ENCODE data around the gene ANGEL2. TPM values are rescaled to one million over a fixed set of nuclear protein-coding genes. Genes with fewer than 3 reads are reported as not detected.

ANGEL2 gene
- 10 to 100 TPM; 39.6 to 41.5 TPM for total RNA-seq

GRCh38 chr1:213015099-213016050 lies at the start of gene ANGEL2:
Gene ANGEL2, minus strand, starts transcription at chr1:213015867. Its CDS starts 196 bp downstream, at chr1:213015671.
- CTCF ChIA-PET, result interaction anchor here (1.0 to 2.4 kb wide), 3 partner anchors 18 to 54 kb away, joined by 3 to 10 read pairs (median 3); no protein-coding TSS in a partner anchor
- POLR2A ChIA-PET, result interaction anchor here (0.6 to 1.0 kb wide), 3 partner anchors 157 to 224 kb away, joined by 3 read pairs; partner anchors contain the start of genes FLVCR1, NSL1 and TATDN3
- DNase-seq, result peak; percentile 98
- ATAC-seq, result peak; percentile 98
- Mint-ChIP-seq H3K4me3 (peak within 1 kb of the TSS; percentile 100), H3K4me1 (ENCODE audit: low read depth) (peaks cover 33% of the 10 kb centered on the region), H3K27me3 (ENCODE audit: low read depth) (no peaks in the 10 kb centered on the region), H3K27ac (peak within 1 kb of the TSS; percentile 99), H3K9me3 (ENCODE audit: insufficient read depth) (no peaks in the 10 kb centered on the region), H3K36me3 (ENCODE audit: low read depth) (peaks cover 27% of the 10 kb centered on the region)

- no peaks in the 10 kb centered on the region for H3K27me3 Mint-ChIP-seq (ENCODE audit: low read depth)
- no peaks in the 10 kb centered on the region for H3K9me3 Mint-ChIP-seq (ENCODE audit: insufficient read depth)
- CTCF ChIA-PET, result interaction anchor here (1.9 kb wide), 1 partner anchor 9 kb away, joined by 5 read pairs; no protein-coding TSS in a partner anchor
Measured at GRCh38 chr1:213061263-213061662, 45.6 kb upstream of the ANGEL2 start.

GRCh38 chr1:213060836-213061235 lies 45.2 kb upstream of the ANGEL2 start:
- CTCF ChIA-PET, result interaction anchor here (1.9 kb wide), 1 partner anchor 10 kb away, joined by 5 read pairs; no protein-coding TSS in a partner anchor
- ATAC-seq, result no peak

More at GRCh38 chr1:213061263-213061662, 45.6 kb upstream of the ANGEL2 start:
- H3K36me3 Mint-ChIP-seq (ENCODE audit: low read depth), result peaks cover 5% of the 10 kb centered on the region
- no peaks in the 10 kb centered on the region for H3K4me1 Mint-ChIP-seq (ENCODE audit: low read depth)
- POLR2A ChIA-PET, result no interaction called here
- H3K4me3 Mint-ChIP-seq, result no peak overlapping the region
- DNase-seq (no peak), ATAC-seq (no peak)
- H3K27ac Mint-ChIP-seq, result no peak overlapping the region

GRCh38 chr1:213057264-213058059 lies 41.8 kb upstream of the ANGEL2 start:
- H3K9me3 Mint-ChIP-seq (ENCODE audit: insufficient read depth), result no peaks in the 10 kb centered on the region
- no peak for ATAC-seq
- peaks cover 9% of the 10 kb centered on the region for H3K4me1 Mint-ChIP-seq (ENCODE audit: low read depth)
- ChIA-PET POLR2A (no interaction called here), CTCF (interaction anchor here (1.0 kb wide), 1 partner anchor 16 kb away, joined by 3 read pairs; no protein-coding TSS in a partner anchor)
- no peaks in the 10 kb centered on the region for H3K27me3 Mint-ChIP-seq (ENCODE audit: low read depth)
- no peak overlapping the region for H3K4me3 Mint-ChIP-seq
- no peak overlapping the region for H3K27ac Mint-ChIP-seq
- no peak for DNase-seq
- H3K36me3 Mint-ChIP-seq (ENCODE audit: low read depth), result peaks cover 14% of the 10 kb centered on the region

More at GRCh38 chr1:213060836-213061235, 45.2 kb upstream of the ANGEL2 start:
- H3K27ac Mint-ChIP-seq, result no peak overlapping the region
- H3K9me3 Mint-ChIP-seq (ENCODE audit: insufficient read depth), result no peaks in the 10 kb centered on the region
- H3K36me3 Mint-ChIP-seq (ENCODE audit: low read depth), result peaks cover 5% of the 10 kb centered on the region
- no peaks in the 10 kb centered on the region for H3K27me3 Mint-ChIP-seq (ENCODE audit: low read depth)
- H3K4me3 Mint-ChIP-seq, result no peak overlapping the region
- POLR2A ChIA-PET, result no interaction called here
- no peaks in the 10 kb centered on the region for H3K4me1 Mint-ChIP-seq (ENCODE audit: low read depth)
- DNase-seq, result no peak

GRCh38 chr1:213055767-213056166 lies 40.1 kb upstream of the ANGEL2 start:
- ATAC-seq (no peak), DNase-seq (no peak)
- CTCF ChIA-PET, result interaction anchor here (1.1 to 1.5 kb wide), 3 partner anchors 10 to 23 kb away, joined by 4 to 5 read pairs (median 4); no protein-coding TSS in a partner anchor
- H3K36me3 Mint-ChIP-seq (ENCODE audit: low read depth), result peaks cover 19% of the 10 kb centered on the region
- no peaks in the 10 kb centered on the region for H3K27me3 Mint-ChIP-seq (ENCODE audit: low read depth)
- no peak overlapping the region for H3K4me3 Mint-ChIP-seq
- POLR2A ChIA-PET, result no interaction called here
- peaks cover 18% of the 10 kb centered on the region for H3K4me1 Mint-ChIP-seq (ENCODE audit: low read depth)
- no peaks in the 10 kb centered on the region for H3K9me3 Mint-ChIP-seq (ENCODE audit: insufficient read depth)
- no peak overlapping the region for H3K27ac Mint-ChIP-seq

- no peak overlapping the region for H3K4me3 Mint-ChIP-seq
- no peak for ATAC-seq
- CTCF ChIA-PET, result interaction anchor here (1.4 to 1.5 kb wide), 2 partner anchors 11 to 16 kb away, joined by 4 to 5 read pairs; no protein-coding TSS in a partner anchor
Measured at GRCh38 chr1:213054733-213055591, 39.3 kb upstream of the ANGEL2 start.

GRCh38 chr1:213054142-213054541 lies 38.5 kb upstream of the ANGEL2 start:
- peaks cover 8% of the 10 kb centered on the region for H3K9me3 Mint-ChIP-seq (ENCODE audit: insufficient read depth)
- CTCF ChIA-PET, result no interaction called here
- POLR2A ChIA-PET, result no interaction called here
- ATAC-seq, result no peak
- H3K4me1 Mint-ChIP-seq (ENCODE audit: low read depth), result peaks cover 26% of the 10 kb centered on the region
- no peak overlapping the region for H3K4me3 Mint-ChIP-seq
- no peak for DNase-seq
- H3K27me3 Mint-ChIP-seq (ENCODE audit: low read depth), result peaks cover 2% of the 10 kb centered on the region
- no peak overlapping the region for H3K27ac Mint-ChIP-seq
- H3K36me3 Mint-ChIP-seq (ENCODE audit: low read depth), result peaks cover 26% of the 10 kb centered on the region

More at GRCh38 chr1:213054733-213055591, 39.3 kb upstream of the ANGEL2 start:
- Mint-ChIP-seq H3K36me3 (ENCODE audit: low read depth) (peaks cover 27% of the 10 kb centered on the region), H3K27me3 (ENCODE audit: low read depth) (no peaks in the 10 kb centered on the region), H3K9me3 (ENCODE audit: insufficient read depth) (peaks cover 7% of the 10 kb centered on the region), H3K27ac (no peak overlapping the region), H3K4me1 (ENCODE audit: low read depth) (peaks cover 26% of the 10 kb centered on the region)
- no peak for DNase-seq
- POLR2A ChIA-PET, result no interaction called here

- CTCF ChIA-PET, result no interaction called here
Measured at GRCh38 chr1:213053455-213053854, 37.8 kb upstream of the ANGEL2 start.

GRCh38 chr1:213051881-213052202 lies 36.2 kb upstream of the ANGEL2 start:
- peaks cover 26% of the 10 kb centered on the region for H3K4me1 Mint-ChIP-seq (ENCODE audit: low read depth)
- H3K36me3 Mint-ChIP-seq (ENCODE audit: low read depth), result peaks cover 22% of the 10 kb centered on the region
- H3K9me3 Mint-ChIP-seq (ENCODE audit: insufficient read depth), result peaks cover 8% of the 10 kb centered on the region
- ChIA-PET CTCF (interaction anchor here (1.3 to 1.9 kb wide), 3 partner anchors 11 to 32 kb away, joined by 4 to 6 read pairs (median 5); no protein-coding TSS in a partner anchor), POLR2A (interaction anchor here (1.3 kb wide), 1 partner anchor 18 kb away, joined by 4 read pairs; no protein-coding TSS in a partner anchor)
- no peak for ATAC-seq
- H3K4me3 Mint-ChIP-seq, result peak overlapping the region; percentile 98
- H3K27me3 Mint-ChIP-seq (ENCODE audit: low read depth), result peaks cover 3% of the 10 kb centered on the region
- no peak for DNase-seq
- H3K27ac Mint-ChIP-seq, result peak overlapping the region; percentile 87

More at GRCh38 chr1:213053455-213053854, 37.8 kb upstream of the ANGEL2 start:
- peaks cover 25% of the 10 kb centered on the region for H3K36me3 Mint-ChIP-seq (ENCODE audit: low read depth)
- H3K4me1 Mint-ChIP-seq (ENCODE audit: low read depth), result peaks cover 26% of the 10 kb centered on the region
- no peak overlapping the region for H3K27ac Mint-ChIP-seq
- ATAC-seq (no peak), DNase-seq (no peak)
- POLR2A ChIA-PET, result no interaction called here
- peaks cover 8% of the 10 kb centered on the region for H3K9me3 Mint-ChIP-seq (ENCODE audit: insufficient read depth)
- H3K4me3 Mint-ChIP-seq, result no peak overlapping the region
- peaks cover 3% of the 10 kb centered on the region for H3K27me3 Mint-ChIP-seq (ENCODE audit: low read depth)

GRCh38 chr1:213051127-213051880 lies 35.6 kb upstream of the ANGEL2 start, which contains the start of gene RPS6KC1:
Gene RPS6KC1, plus strand, starts transcription at chr1:213051241. Its CDS starts 164 bp downstream, at chr1:213051405.
- peak; percentile 87 for DNase-seq
- peaks cover 8% of the 10 kb centered on the region for H3K9me3 Mint-ChIP-seq (ENCODE audit: insufficient read depth)
- peaks cover 26% of the 10 kb centered on the region for H3K4me1 Mint-ChIP-seq (ENCODE audit: low read depth)
- peaks cover 22% of the 10 kb centered on the region for H3K36me3 Mint-ChIP-seq (ENCODE audit: low read depth)
- H3K4me3 Mint-ChIP-seq, result peak within 1 kb of the TSS; percentile 98
- ATAC-seq, result peak; percentile 98
- peak within 1 kb of the TSS; percentile 87 for H3K27ac Mint-ChIP-seq
- POLR2A ChIA-PET, result interaction anchor here (0.7 to 1.3 kb wide), 3 partner anchors 11 to 56 kb away, joined by 3 to 4 read pairs (median 3); no protein-coding TSS in a partner anchor
- CTCF ChIA-PET, result interaction anchor here (0.6 to 1.9 kb wide), 8 partner anchors 8 to 302 kb away, joined by 3 to 6 read pairs (median 3); no protein-coding TSS in a partner anchor
- H3K27me3 Mint-ChIP-seq (ENCODE audit: low read depth), result peaks cover 3% of the 10 kb centered on the region
